Endothelial cell of umbilical vein (primary cell): ENCODE results near the gene GAN.

Source experiments
- EZH2 ChIP-seq: IDR thresholded peaks from 2 replicates; pipeline ENCODE4 v1.6.1; 2012; ENCODE audit warnings: borderline replicate concordance, low read depth, mild to moderate bottlenecking, moderate library complexity, low read length, inconsistent platforms; ENCODE audit not compliant: severe bottlenecking
- FOS ChIP-seq: IDR thresholded peaks from 2 replicates; pipeline ENCODE4 v1.6.1; 2011; ENCODE audit warnings: mild to moderate bottlenecking, low read length, moderate library complexity, borderline replicate concordance; ENCODE audit not compliant: insufficient read depth
- GATA2 ChIP-seq: IDR thresholded peaks from 2 replicates; pipeline ENCODE4 v1.7.0; 2011; ENCODE audit warnings: low read depth, mild to moderate bottlenecking, moderate library complexity, mixed read lengths, low read length; ENCODE audit not compliant: insufficient read length, insufficient read depth
- JUN ChIP-seq: IDR thresholded peaks from 2 replicates; pipeline ENCODE4 v1.6.1; 2011; ENCODE audit warnings: borderline replicate concordance, low read depth; ENCODE audit not compliant: insufficient read length, insufficient read depth
- MYC ChIP-seq: IDR thresholded peaks from one replicate; pipeline ENCODE4 v1.6.1; 2011; ENCODE audit warnings: mild to moderate bottlenecking, low read depth, low read length
- POLR2A ChIP-seq: IDR thresholded peaks from 2 replicates; pipeline ENCODE4 v1.6.1; 2012; ENCODE audit warnings: low read depth, mild to moderate bottlenecking, control low read depth, low read length
- POLR2AphosphoS5 ChIP-seq: IDR thresholded peaks from 2 replicates; pipeline ENCODE4 v1.6.1; 2012; ENCODE audit warnings: low read depth, mild to moderate bottlenecking, control low read depth, low read length, moderate library complexity; ENCODE audit not compliant: insufficient read depth
- TF ChIP-seq, protein P1 (sequence below), 2 donors: IDR thresholded peaks; 1 replicate in 1 of 2; 2 replicates in 1 of 2; pipeline ENCODE4 v1.5.1; 2011; ENCODE audit warnings: low read length in 2 of 2, mild to moderate bottlenecking in 2 of 2, moderate library complexity in 2 of 2, control low read depth in 1 of 2, inconsistent platforms in 1 of 2, low read depth in 1 of 2; ENCODE audit not compliant: insufficient read depth in 1 of 2; ENCODE audit errors: extremely low read depth in 1 of 2
- TF ChIP-seq, protein P2 (sequence below): IDR thresholded peaks from 2 replicates; pipeline ENCODE4 v1.6.1; 2011; ENCODE audit not compliant: insufficient read depth, insufficient read length

DNA sequence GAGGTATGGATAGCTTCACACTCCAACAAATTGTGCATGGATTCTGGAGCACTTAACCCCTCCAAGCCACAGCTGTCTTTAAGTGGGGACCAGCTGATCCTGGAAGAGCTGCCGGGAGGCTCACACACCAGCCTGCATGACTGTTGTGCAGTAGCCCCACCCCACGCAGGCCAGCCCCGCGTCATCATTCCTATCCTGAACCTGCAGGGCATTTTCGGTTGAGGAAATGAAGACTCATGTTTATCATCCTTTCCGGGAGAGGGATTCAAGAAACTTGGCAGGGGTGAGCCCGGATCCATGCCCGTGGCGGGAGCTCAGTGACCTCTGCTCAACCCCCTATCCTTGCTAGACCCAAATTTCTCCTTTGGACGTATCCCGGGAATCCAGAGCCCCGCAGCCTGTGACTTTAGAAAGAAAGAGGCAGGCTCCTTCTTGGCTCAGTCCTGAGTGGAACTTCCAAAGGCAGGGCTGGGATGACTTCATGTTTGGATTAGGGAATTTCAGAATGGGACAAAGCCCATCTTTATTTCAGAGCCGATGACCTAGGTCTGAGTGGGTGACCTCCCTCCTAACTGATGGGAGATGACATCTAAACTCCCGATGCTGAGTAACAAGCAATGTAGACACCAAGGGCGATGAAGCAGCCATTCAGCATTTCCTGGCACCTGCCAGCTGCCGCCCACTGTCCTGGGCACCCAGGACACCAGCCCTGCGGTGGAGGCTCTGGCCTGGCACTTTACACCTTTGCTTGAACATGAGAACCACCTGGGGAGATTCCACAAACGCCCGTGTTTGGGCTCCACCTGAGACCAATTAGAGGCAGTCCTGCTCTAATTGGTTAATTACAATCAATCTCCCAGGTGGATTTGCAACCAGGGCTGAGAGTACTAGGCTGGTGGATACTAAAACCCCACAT is 86.5 kb downstream of the GAN start:
- TF ChIP-seq, protein P1, sequence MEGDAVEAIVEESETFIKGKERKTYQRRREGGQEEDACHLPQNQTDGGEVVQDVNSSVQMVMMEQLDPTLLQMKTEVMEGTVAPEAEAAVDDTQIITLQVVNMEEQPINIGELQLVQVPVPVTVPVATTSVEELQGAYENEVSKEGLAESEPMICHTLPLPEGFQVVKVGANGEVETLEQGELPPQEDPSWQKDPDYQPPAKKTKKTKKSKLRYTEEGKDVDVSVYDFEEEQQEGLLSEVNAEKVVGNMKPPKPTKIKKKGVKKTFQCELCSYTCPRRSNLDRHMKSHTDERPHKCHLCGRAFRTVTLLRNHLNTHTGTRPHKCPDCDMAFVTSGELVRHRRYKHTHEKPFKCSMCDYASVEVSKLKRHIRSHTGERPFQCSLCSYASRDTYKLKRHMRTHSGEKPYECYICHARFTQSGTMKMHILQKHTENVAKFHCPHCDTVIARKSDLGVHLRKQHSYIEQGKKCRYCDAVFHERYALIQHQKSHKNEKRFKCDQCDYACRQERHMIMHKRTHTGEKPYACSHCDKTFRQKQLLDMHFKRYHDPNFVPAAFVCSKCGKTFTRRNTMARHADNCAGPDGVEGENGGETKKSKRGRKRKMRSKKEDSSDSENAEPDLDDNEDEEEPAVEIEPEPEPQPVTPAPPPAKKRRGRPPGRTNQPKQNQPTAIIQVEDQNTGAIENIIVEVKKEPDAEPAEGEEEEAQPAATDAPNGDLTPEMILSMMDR (IDR thresholded peaks at IDR 0.05; ENCODE audit: extremely low read depth in 1 of 2, insufficient read depth in 1 of 2, low read depth in 1 of 2, low read length in 2 of 2) = no peak
- TF ChIP-seq EZH2 = no peak
- TF ChIP-seq JUN = no peak
- no peak for TF ChIP-seq POLR2AphosphoS5
- TF ChIP-seq, protein P2, sequence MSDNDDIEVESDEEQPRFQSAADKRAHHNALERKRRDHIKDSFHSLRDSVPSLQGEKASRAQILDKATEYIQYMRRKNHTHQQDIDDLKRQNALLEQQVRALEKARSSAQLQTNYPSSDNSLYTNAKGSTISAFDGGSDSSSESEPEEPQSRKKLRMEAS = no peak
- TF ChIP-seq POLR2A = no peak
- TF ChIP-seq MYC = no peak
- TF ChIP-seq FOS = peak; percentile 37
- TF ChIP-seq GATA2 = peak; percentile 15
